CD4-positive, alpha-beta T cell (primary cell): ENCODE data around the gene TCIRG1. TPM values are rescaled to one million over a fixed set of nuclear protein-coding genes. Genes with fewer than 3 reads are reported as not detected.

ENCODE experiments used
- ATAC-seq: fragments of 200-7000 bp; cut with Tn5 transposase; one replicate; pipeline ENCODE4 v1.10.0; 2022; ENCODE audit warnings: mild to moderate bottlenecking; ENCODE audit not compliant: poor library complexity
- CTCF ChIA-PET: fragments of 350-600 bp; sonication (Branson Sonifier 250); formaldehyde crosslinking; loops from one replicate; lab custom pipeline; 2021; ENCODE audit warnings: antibody characterized with exemption, inconsistent platforms; lab: Charles Lee
- POLR2A ChIA-PET: fragments of 350-600 bp; sonication (Branson Sonifier 250); formaldehyde crosslinking; loops from one replicate; lab custom pipeline; 2021; ENCODE audit warnings: antibody characterized with exemption, inconsistent platforms; lab: Charles Lee
- DNase-seq, 14 experiments: peaks; one replicate each; pipeline ENCODE4 v3.0.0-alpha.2; 2013 to 2020; ENCODE audit warnings: mixed read lengths in 2 of 14
- H3K27ac ChIP-seq, 2 donors: one replicate each; pipeline versions ENCODE4 v1.5.1 to v1.7.0; 2013; ENCODE audit warnings: low read length in 2 of 2, low read depth in 1 of 2, mild to moderate bottlenecking in 1 of 2
- H3K27me3 ChIP-seq, 2 experiments: 1 replicate in 1 of 2; 2 replicates in 1 of 2; pipeline versions ENCODE4 v1.6.1 to v1.7.0; 2013; ENCODE audit warnings: low read length in 2 of 2, control low read depth in 1 of 2, mild to moderate bottlenecking in 1 of 2, moderate library complexity in 1 of 2; ENCODE audit not compliant: insufficient read depth in 2 of 2, control insufficient read depth in 1 of 2
- H3K36me3 ChIP-seq: one replicate; pipeline ENCODE4 v1.6.1; 2013; ENCODE audit warnings: low read length, control low read depth; ENCODE audit not compliant: insufficient read depth
- H3K4me1 ChIP-seq: one replicate; pipeline ENCODE4 v1.6.1; 2013; ENCODE audit warnings: low read length, control low read depth; ENCODE audit not compliant: insufficient read depth
- H3K4me3 ChIP-seq: one replicate; pipeline ENCODE4 v1.5.1; 2013; ENCODE audit warnings: mild to moderate bottlenecking, low read length, moderate library complexity
- H3K9me3 ChIP-seq, 2 experiments: 1 replicate in 1 of 2; 2 replicates in 1 of 2; pipeline versions ENCODE4 v1.6.1 to v1.7.0; 2013; ENCODE audit warnings: low read length in 2 of 2, mild to moderate bottlenecking in 2 of 2, control low read depth in 1 of 2, moderate library complexity in 1 of 2; ENCODE audit not compliant: control insufficient read depth in 1 of 2, insufficient read depth in 1 of 2
- H3K27ac Mint-ChIP-seq: one replicate; pipeline ENCODE4 v1.8.0; 2020; ENCODE audit warnings: mixed read lengths
- H3K27me3 Mint-ChIP-seq: one replicate; pipeline ENCODE4 v1.8.0; 2021; ENCODE audit warnings: mixed read lengths
- H3K36me3 Mint-ChIP-seq: one replicate; pipeline ENCODE4 v1.8.0; 2021; ENCODE audit warnings: low read depth, mixed read lengths
- H3K4me1 Mint-ChIP-seq: one replicate; pipeline ENCODE4 v1.8.0; 2021; ENCODE audit warnings: low read depth, mixed read lengths
- H3K4me3 Mint-ChIP-seq: one replicate; pipeline ENCODE4 v1.8.0; 2020; ENCODE audit warnings: mild to moderate bottlenecking, mixed read lengths
- H3K9me3 Mint-ChIP-seq: one replicate; pipeline ENCODE4 v1.8.0; 2020; ENCODE audit warnings: mixed read lengths
- CTCF ChIP-seq: fragments of 200-600 bp; IDR thresholded peaks from one replicate; pipeline ENCODE4 v1.8.0; 2022; ENCODE audit warnings: antibody characterized with exemption, mild to moderate bottlenecking
- intact Hi-C, 2 experiments: fragments of 100-400 bp; cut with DNase I in 1 of 2; cut with micrococcal nuclease in 1 of 2; formaldehyde crosslinking; loops; one replicate each; pipeline versions ENCODE4 v1.15.1 to v1.9.0; 2023 to 2025; cut with DNase I, micrococcal nuclease
- total RNA-seq, 174 experiments: library from RNA in 2 of 174; stranded (reverse) in 2 of 174; gene quantifications; one replicate each; pipeline ENCODE4 v1.2.3 and lab custom pipeline; 2021 to 2026

The TCIRG1 gene
- total RNA-seq, 2 experiments from 2014 or later: 202 to 207 TPM

GRCh38 chr11:68042219-68043028 is 3.6 kb downstream of the TCIRG1 start:
- H3K27ac Mint-ChIP-seq: peak overlapping the region; percentile 76
- ChIA-PET CTCF (no interaction called here), POLR2A (interaction anchor here (1.1 to 3.1 kb wide), 3 partner anchors 9 to 1080 kb away, joined by 3 to 21 read pairs (median 5); partner anchors contain the start of gene NDUFS8)
- H3K4me1 ChIP-seq: peaks cover 46% of the 10 kb centered on the region
- H3K9me3 Mint-ChIP-seq: no peaks in the 10 kb centered on the region
- H3K27me3 ChIP-seq: no peaks in the 10 kb centered on the region
- no peak for TF ChIP-seq CTCF
- no peaks in the 10 kb centered on the region for H3K27me3 Mint-ChIP-seq
- DNase-seq (peak in 1 of 14 experiments; percentile 30), ATAC-seq (no peak)
- no peaks in the 10 kb centered on the region for H3K9me3 ChIP-seq
- peaks cover 16% of the 10 kb centered on the region for H3K4me1 Mint-ChIP-seq
- no peak overlapping the region for H3K27ac ChIP-seq
- H3K4me3 Mint-ChIP-seq: no peak overlapping the region
- H3K4me3 ChIP-seq: no peak overlapping the region
- peaks cover 14% of the 10 kb centered on the region for H3K36me3 Mint-ChIP-seq
- intact Hi-C loops: no loop called here
- peaks cover 54% of the 10 kb centered on the region for H3K36me3 ChIP-seq

GRCh38 chr11:68043029-68043348 is 4.2 kb downstream of the TCIRG1 start:
- peaks cover 58% of the 10 kb centered on the region for H3K36me3 ChIP-seq
- no peaks in the 10 kb centered on the region for H3K9me3 Mint-ChIP-seq
- TF ChIP-seq CTCF: no peak
- ATAC-seq (no peak), DNase-seq (peak in 1 of 14 experiments; percentile 35)
- no peaks in the 10 kb centered on the region for H3K27me3 ChIP-seq
- peaks cover 14% of the 10 kb centered on the region for H3K36me3 Mint-ChIP-seq
- H3K4me3 Mint-ChIP-seq: no peak overlapping the region
- ChIA-PET CTCF (no interaction called here), POLR2A (interaction anchor here (1.9 to 3.1 kb wide), 2 partner anchors 10 to 12 kb away, joined by 5 to 21 read pairs; partner anchors contain the start of gene NDUFS8)
- H3K27ac Mint-ChIP-seq: no peak overlapping the region
- intact Hi-C loops: no loop called here
- H3K9me3 ChIP-seq: no peaks in the 10 kb centered on the region
- H3K27me3 Mint-ChIP-seq: no peaks in the 10 kb centered on the region
- H3K4me3 ChIP-seq: no peak overlapping the region
- H3K27ac ChIP-seq: no peak overlapping the region
- peaks cover 12% of the 10 kb centered on the region for H3K4me1 Mint-ChIP-seq
- H3K4me1 ChIP-seq: peaks cover 41% of the 10 kb centered on the region

GRCh38 chr11:68043349-68044144 is 4.7 kb downstream of the TCIRG1 start:
- Mint-ChIP-seq H3K36me3 (peaks cover 18% of the 10 kb centered on the region), H3K27ac (no peak overlapping the region), H3K4me3 (no peak overlapping the region), H3K9me3 (no peaks in the 10 kb centered on the region), H3K27me3 (no peaks in the 10 kb centered on the region), H3K4me1 (peaks cover 12% of the 10 kb centered on the region)
- Histone ChIP-seq H3K27ac (no peak overlapping the region), H3K27me3 (no peaks in the 10 kb centered on the region), H3K36me3 (peaks cover 62% of the 10 kb centered on the region), H3K9me3 (no peaks in the 10 kb centered on the region), H3K4me3 (no peak overlapping the region), H3K4me1 (peaks cover 35% of the 10 kb centered on the region)
- ATAC-seq (no peak), DNase-seq (peak in 1 of 14 experiments; percentile 33)
- TF ChIP-seq CTCF: no peak
- ChIA-PET CTCF (no interaction called here), POLR2A (interaction anchor here (1.9 kb wide), 1 partner anchor 10 kb away, joined by 5 read pairs; no protein-coding TSS in a partner anchor)
- intact Hi-C loops: no loop called here
